ENCODE data around the gene PIAS4.

- TF ChIP-seq EP300 (IDR thresholded peaks at IDR 0.05) (no peak), POLR2A (IDR thresholded peaks at IDR 0.05) (no peak), CTCF (IDR thresholded peaks at IDR 0.05) (no peak)
Measured at GRCh38 chr19:4053423-4054324, 46.1 kb downstream of the PIAS4 start.
